HG02852 (cell line): ENCODE data around the gene ST7.

ENCODE experiments used
- ATAC-seq: cut with Tn5 transposase; IDR thresholded peaks from one replicate; pipeline ENCODE4 v1.9.1; 2021; ENCODE audit warnings: mild to moderate bottlenecking, moderate library complexity; ENCODE audit not compliant: unreplicated experiment

The ST7 gene

DNA sequence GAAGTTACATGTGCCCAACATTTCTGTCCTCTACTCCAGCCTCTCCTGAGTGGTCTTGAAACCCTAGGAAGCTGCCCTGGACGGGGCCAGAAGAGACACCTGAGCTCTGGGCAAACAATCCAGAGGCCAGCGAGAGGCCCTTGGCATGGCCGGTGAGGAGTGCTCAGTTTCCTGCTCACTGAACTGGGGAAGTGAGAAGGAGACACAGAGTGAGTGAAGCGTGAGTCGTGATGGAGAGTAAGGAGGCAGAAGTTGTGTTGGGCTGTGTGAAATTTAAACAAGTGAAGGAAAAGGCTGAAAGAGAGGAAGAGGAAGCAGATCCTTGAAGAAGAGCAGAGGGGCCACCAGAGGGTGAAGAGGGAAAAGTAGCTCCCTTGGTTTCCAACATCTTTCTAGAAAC, 296.4 kb downstream of the ST7 start:
- ATAC-seq: no peak

DNA sequence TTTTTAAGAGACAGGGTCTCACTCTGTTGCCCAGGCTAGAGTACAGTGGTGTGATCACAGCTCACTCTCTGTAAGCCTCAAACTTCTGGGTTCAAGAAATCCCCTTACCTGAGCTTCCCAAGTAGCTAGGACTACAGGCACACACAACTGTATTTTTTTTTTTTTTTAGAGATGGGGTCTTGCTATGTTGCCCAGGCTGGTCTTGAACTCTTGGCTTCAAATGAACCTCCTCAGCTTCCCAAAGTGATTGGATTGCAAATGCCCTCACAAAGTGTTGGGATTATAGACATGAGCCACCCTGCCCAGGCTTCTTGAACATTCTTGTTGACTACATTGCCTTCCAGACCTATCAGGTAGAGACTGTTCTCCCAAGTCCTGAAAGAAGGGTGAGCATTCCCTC, 296.9 kb downstream of the ST7 start:
- no peak for ATAC-seq

GRCh38 chr7:117250801-117251200, 297.5 kb downstream of the ST7 start:
- no peak for ATAC-seq

DNA sequence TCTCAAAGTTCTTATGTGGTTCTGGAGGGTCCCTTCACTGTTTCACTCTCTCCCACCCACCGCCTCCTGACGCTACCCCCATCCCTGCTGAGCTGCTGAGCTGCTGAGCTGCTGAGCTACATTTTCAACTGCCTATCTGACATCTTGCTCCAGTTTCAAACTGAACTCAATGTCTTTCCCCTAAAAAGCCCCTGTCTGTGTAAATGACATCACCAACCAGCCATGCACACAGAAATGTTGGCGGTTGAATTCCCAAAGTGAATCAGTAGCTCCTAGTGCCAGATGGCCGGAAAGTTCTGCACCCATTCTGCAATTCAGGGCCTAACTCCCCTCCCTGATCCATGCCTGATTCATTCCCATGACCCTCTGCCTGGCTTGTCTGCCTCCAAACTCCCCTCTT, 298.4 kb downstream of the ST7 start:
- peak; percentile 71 for ATAC-seq

DNA sequence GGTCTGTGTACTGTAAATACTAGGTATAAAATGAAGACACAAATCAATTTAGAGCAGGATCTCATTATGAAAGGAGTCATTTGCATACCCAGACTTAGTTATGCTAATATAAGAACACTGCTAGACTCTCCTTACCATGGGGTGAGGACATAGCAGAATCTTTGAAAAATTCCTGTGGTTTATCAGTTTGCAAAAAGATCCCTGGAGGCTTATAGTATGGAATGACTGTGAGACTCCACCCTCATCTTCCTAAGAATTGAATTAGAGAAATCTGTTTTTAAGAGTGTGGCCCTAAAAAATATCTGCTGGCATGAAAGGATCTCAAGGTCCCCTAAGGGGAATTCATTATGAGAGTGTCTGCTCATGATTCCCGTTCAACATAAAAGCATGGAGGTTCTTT, 306.3 kb downstream of the ST7 start:
- ATAC-seq: no peak

- no peak for ATAC-seq
These were observed 309.2 kb downstream of the ST7 start for GRCh38 chr7:117262546-117262945.

- no peak for ATAC-seq
These were observed 311.4 kb downstream of the ST7 start for GRCh38 chr7:117264716-117265115.

GRCh38 chr7:117269417-117269816, 316.1 kb downstream of the ST7 start:
- peak; percentile 50 for ATAC-seq

DNA sequence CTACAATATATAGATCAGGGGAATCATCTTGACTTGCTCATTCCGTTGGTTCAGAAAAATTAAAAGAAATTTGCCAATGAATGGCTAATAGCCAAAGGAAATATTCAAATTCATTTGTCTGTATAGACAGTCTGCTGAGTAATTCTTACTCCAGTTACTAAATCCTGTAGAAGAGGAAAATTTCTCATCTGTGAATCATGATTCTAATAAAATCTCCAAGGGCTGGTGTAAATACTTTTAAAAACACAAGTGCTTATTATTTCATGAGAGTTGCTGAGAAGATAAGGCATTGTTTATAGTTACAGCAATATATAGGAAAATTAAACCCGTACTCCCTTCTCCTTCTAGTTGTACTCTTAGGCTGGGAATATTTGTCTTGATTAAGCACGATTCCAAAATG, 316.6 kb downstream of the ST7 start:
- ATAC-seq: no peak

- no peak for ATAC-seq
These were observed 317.1 kb downstream of the ST7 start for GRCh38 chr7:117270371-117270770.

DNA sequence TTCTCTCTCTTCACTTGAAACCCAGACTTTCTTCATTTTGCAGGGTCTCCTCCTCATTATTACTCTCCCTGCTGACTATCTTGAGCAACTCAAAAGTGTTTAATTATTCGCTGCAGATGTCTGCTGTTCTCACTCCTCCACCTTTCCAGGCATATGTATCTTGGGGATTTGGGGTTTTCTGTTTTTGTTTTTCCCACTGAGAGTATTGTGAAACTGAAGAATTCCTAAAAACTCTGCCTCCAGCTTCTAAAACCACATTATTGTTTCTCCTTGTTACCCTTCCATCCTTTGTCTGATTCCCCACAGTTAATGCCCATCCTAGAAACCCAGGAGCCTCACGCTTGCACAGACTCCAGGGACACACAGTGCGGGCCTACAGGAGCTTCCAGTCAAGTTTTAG, 318.3 kb downstream of the ST7 start:
- ATAC-seq: no peak

DNA sequence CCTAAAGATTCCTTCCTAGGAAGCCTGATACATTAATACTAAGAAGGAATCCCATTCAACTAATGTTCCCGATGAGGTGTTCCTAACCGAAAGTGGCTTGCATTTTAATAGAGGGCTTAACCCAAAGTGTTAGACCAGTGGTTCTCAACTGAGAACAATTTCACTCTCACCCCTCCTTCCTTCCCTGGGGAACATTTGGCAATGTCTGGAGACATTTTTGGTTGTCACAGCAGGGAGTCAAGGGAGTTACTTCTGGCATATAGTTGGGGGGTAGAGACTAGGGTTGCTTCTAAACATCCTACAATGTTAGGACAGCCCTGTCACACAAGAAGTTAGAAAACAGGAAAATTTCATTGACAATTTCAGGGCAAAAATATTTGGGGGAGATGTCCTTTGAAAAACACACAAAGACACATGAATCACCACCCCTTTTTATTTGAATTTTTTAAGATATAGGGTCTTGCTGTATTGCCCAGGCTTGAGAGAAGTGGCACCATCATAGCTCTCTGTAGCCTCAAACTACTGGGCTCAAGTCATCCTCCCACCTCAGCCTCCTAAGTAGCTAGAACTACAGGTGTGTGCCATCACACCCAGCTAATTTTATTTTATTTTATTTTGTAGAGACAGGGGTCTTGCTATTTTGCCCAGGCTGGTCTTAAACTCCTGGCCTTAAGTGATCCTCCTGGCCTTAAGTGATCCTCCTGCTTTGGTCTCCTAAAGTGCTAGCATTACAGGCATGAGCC, 318.9 kb downstream of the ST7 start:
- no peak for ATAC-seq

- no peak for ATAC-seq
These were observed 320.0 kb downstream of the ST7 start for GRCh38 chr7:117273325-117273724.

DNA sequence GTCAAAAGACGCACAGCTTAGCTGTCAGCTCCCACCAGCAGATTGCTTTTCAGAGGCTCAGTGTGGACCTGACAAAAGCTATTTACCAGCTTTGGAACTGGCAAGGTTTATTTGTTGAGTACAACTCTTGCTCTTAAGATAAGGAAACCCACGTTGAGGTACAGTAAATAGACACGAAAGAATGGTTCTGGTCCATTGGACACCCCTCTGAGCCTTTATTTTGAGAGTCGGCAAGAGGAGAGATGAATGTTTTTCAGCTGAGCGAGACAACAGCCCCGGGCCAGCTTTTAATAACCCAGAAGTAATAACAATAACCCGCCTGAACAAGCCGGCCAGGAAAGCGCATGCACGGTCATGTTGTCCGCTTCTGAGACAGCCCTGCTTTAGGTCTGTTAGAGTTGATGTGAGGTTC, 320.5 kb downstream of the ST7 start:
- no peak for ATAC-seq

GRCh38 chr7:117274951-117275350, 321.6 kb downstream of the ST7 start:
- no peak for ATAC-seq

- no peak for ATAC-seq
These were observed 324.3 kb downstream of the ST7 start for GRCh38 chr7:117277576-117277975.

- ATAC-seq: no peak
These were observed 324.7 kb downstream of the ST7 start for GRCh38 chr7:117278040-117278439.

DNA sequence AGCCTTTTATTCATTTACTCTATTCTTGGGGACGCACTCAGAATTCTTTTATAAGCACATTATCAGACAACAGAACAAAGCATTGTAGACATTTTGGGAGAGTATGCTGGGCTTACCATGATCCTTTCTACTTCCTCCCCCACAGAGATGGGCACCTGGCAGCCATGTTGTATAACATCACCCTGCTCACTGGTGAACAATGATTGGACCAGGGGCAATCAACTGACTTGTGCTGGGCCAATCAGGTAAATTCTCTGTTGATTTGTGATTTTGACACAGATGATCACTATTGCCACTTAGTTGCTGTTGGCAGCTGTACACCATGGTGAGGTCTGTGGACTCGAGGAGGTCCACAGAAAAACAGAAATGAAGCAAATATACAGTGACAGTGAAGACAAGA, 325.9 kb downstream of the ST7 start:
- ATAC-seq: no peak
